Hepatocyte (in vitro differentiated cells): ENCODE data around the gene POFUT2.

ENCODE experiments used
- EZH2 ChIP-seq: fragments of 200-600 bp; sonication (generic); IDR thresholded peaks from 2 replicates; pipeline ENCODE4 v1.6.1; 2016; ENCODE audit warnings: antibody characterized with exemption, mild to moderate bottlenecking, borderline replicate concordance
- EZH2phosphoT487 ChIP-seq: fragments of 200-600 bp; sonication (generic); IDR thresholded peaks from one replicate; pipeline ENCODE4 v1.6.1; 2018; ENCODE audit warnings: antibody characterized with exemption, mild to moderate bottlenecking, low read depth, moderate library complexity; ENCODE audit not compliant: unreplicated experiment, severe bottlenecking
- TF ChIP-seq, protein P1 (sequence below): fragments of 200-600 bp; sonication (generic); IDR thresholded peaks from 2 replicates; pipeline ENCODE4 v1.5.1; 2016; ENCODE audit warnings: antibody characterized with exemption, mild to moderate bottlenecking; ENCODE audit not compliant: poor library complexity

DNA sequence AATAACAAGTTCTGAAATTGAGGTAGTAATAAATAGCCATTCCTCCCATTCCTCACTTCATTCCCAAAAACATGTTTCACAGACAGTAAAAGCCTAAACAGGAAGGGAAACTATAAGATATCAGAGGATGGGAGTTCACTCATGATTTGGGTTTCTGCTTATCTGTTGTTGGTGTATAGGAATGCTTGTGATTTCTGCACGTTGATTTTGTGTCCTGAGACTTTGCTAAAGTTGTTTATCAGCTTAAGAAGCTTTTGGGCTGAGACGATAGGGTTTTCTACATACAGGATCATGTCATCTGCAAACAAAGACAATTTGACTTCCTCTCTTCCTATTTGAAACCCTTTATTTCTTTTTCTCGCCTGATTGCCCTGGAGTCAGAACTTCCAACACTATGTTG, 26.0 kb upstream of the POFUT2 start:
- TF ChIP-seq, protein P1, sequence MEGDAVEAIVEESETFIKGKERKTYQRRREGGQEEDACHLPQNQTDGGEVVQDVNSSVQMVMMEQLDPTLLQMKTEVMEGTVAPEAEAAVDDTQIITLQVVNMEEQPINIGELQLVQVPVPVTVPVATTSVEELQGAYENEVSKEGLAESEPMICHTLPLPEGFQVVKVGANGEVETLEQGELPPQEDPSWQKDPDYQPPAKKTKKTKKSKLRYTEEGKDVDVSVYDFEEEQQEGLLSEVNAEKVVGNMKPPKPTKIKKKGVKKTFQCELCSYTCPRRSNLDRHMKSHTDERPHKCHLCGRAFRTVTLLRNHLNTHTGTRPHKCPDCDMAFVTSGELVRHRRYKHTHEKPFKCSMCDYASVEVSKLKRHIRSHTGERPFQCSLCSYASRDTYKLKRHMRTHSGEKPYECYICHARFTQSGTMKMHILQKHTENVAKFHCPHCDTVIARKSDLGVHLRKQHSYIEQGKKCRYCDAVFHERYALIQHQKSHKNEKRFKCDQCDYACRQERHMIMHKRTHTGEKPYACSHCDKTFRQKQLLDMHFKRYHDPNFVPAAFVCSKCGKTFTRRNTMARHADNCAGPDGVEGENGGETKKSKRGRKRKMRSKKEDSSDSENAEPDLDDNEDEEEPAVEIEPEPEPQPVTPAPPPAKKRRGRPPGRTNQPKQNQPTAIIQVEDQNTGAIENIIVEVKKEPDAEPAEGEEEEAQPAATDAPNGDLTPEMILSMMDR: no peak
- no peak for TF ChIP-seq EZH2phosphoT487
- TF ChIP-seq EZH2: no peak
